Dedifferentiated amniotic fluid mesenchymal stem cell (primary cell): Measurements from ENCODE around the gene TGFBI.

Experiments
- DNase-seq: peaks from one replicate; pipeline ENCODE4 v3.0.0-alpha.2; 2016; ENCODE audit errors: extremely low spot score

Gene TGFBI

DNA sequence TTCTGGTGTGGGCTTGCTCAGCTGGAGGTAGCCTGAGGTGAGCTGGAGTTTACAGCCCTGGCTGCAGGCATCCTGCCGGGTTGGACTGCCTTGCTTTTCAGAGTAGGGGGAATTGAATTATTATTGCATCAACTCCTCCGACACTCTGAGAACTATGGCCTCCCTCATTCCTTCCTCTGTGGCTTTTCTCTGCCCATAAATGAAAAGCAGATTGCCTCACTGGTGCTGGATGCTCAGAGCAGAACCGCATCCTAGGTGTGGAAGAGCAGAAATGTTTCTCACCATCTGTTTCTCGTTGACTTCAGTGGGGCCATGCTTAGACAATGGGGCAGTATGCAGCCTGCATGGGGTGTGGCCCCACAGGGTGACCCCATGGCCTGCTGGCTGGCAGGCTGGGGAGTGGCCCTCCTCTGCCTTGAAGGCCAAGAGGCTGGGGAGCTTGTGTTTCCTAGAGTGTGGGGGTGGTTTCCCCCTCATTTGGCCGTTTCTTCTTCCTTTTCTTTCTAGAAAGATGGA is 27.3 kb upstream of the TGFBI start:
- peak; percentile 92 for DNase-seq

DNA sequence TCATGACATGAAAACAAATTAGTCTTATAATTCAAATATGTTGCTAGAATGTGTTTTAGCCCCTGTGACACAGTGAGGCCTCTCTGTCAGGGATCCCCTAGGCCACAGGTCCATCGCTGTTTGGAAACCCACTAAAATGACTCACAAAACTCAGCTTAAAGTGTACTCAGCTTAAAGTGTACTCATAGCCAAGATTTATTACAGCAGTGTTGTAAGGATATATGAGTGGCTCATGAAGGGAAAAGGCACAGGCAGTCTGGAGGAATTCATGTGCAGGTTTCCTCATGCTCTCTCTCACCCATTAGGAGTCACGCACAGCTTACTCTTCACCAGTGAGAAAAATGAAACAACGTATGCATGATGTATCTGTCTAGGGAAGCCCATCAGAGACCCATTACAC is 24.4 kb upstream of the TGFBI start:
- no peak for DNase-seq

DNA sequence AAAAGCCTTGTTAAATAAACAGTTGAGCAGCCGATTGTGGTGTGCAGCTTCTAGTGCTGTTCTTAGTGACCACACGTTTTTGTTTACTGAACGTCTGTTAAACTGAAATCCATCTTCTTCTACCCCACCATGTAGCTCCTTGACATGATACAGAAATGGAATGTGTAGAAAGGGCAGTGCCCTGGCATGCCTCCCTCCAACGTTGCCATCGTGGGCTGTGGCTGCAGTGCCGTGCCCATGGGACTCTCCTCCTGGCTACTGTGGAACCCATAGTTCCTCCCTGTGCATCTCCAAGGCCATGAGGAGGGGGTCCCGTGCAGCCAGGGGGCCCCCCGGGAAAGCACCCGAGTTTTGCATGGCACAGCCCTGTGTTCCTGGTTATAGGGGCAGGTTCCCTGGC is 23.3 kb upstream of the TGFBI start:
- no peak for DNase-seq

DNA sequence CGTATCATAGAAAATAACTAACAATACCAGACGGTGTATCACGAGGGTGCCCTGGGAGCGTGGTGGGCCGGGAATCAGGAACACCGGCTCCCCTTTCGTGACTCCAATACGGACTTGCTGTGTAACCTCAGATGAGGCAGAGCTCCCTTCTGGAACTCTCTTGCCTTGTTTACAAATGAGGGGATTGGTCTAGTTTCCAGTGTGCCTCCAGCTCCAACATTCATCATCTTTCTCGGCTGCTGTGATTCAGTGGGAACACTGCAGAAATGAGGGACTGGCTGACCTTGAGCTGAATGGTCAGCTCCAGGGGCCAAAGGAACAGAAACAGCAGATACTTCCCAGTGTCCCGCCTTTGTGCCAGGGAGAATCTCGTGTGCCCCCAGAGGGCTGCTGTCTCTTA is 22.6 kb upstream of the TGFBI start:
- DNase-seq: no peak

DNA sequence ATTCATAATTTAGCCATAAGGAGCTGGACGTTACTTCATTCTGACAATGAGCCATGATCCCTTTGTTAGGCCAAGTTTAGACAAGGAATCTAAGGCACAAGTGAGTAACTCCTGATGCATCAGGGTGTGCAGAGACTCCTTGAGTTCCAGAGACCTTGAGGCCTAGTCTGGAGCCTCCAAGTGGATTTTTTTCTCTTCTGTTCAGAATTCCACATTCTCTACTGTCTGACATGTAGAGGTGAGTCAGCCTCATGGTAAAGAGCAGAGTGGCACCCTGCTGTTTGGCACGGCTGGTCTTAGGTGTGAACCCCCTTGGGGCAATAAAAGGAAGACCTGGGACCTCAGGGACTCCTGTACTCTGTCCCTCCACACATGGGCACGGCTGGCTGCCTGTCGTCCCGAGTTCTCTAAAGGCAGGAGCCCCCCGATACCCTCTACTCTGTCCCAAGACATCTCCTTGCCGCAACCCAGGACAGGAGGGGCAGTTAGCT is 22.0 kb upstream of the TGFBI start:
- peak; percentile 50 for DNase-seq

DNA sequence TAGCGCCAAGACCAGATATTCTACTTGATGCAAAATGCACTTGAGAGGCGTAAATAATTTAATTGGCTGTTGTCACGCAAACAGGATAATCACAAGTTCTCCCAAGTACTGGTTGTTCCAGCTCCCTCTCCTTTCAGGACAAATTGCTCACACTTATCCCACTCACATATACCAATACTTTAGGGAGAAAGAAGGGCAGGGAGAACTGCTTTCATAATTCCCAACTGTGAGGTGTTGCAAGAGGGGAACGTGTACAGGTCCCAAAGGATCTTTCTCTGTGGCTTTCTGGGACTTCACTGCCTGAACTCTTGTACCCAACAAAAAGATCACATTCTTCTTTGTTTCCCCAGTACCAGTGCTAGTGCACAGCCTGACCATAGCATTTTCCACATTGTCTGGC is 21.5 kb upstream of the TGFBI start:
- DNase-seq: no peak

DNA sequence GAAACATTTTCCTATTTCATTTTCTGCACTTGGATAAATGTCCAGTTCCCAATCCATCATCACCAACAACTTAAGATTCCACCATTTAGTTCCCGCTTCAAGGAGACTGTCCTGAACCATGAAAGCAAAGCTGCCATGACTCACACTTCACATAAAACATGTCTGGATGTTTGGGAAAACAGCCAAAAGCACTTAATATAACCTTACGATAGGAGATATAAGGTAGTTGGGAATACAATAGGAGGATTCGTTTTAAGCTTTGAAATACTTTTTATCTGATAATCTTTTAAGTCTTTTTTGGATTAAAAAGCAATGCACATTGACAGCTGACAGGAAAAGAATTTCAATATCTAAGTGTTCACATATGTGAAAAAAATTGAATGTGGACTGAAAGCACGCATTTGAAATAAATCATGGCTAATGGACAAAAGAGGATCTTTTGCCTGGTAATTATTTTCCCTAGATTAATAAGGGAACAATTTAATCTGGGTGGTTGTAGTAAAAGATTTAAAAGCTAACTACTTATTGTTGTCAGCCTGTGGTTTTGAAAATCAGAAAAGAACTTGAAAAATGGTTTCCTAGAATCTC is 17.3 kb upstream of the TGFBI start:
- DNase-seq: no peak

DNA sequence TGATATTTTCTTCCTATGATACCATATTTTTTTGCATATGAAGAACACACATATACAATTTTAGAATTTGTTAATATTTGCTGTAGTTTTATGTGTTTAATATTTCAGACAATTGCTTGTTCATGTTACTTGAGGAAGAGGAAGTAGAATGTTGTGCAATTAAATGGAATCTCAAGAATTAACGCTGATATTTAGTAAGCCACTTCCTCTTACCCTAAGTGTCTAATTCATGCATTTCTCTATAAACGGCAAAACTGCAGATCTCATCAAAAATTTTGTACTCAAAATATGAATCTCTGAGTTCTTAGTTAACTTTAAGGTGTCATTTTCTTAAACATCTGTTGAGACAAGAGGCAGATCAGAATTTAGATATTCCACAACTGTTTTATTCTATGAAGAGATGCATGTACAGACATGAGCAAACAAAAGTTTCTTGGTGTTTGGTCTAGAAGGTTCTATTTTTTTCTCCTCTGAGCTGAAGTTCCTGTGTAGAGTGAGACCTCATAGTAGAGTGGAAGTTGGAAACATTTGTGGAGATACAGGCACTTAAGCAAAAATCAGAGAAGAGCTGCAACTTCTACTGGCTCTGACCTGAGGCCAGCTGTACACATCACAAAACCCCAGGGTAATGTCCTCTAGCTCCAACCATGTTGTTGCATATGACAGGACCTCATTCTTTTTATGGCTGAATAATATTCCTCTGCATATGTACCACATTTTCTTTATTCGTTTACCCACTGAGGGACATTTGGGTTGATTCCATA is 16.6 kb upstream of the TGFBI start:
- peak; percentile 39 for DNase-seq

DNA sequence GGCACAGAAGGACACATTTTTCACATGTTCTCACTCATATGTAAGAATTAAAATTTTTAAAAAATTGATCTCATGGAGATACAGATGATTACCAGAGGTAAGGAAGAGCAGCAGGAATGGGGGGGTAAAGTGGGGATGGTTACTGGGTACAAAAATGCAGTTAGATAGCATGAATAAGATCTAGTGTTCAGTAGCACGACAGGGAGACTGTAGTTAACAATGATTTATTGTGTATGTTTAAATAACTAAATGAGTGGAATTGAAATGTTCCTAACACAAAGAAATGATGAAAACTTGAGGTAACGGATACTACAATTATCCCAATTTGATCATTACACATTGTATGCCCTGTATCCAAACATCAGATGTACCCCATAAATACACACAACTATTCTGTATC is 15.2 kb upstream of the TGFBI start:
- DNase-seq: no peak

DNA sequence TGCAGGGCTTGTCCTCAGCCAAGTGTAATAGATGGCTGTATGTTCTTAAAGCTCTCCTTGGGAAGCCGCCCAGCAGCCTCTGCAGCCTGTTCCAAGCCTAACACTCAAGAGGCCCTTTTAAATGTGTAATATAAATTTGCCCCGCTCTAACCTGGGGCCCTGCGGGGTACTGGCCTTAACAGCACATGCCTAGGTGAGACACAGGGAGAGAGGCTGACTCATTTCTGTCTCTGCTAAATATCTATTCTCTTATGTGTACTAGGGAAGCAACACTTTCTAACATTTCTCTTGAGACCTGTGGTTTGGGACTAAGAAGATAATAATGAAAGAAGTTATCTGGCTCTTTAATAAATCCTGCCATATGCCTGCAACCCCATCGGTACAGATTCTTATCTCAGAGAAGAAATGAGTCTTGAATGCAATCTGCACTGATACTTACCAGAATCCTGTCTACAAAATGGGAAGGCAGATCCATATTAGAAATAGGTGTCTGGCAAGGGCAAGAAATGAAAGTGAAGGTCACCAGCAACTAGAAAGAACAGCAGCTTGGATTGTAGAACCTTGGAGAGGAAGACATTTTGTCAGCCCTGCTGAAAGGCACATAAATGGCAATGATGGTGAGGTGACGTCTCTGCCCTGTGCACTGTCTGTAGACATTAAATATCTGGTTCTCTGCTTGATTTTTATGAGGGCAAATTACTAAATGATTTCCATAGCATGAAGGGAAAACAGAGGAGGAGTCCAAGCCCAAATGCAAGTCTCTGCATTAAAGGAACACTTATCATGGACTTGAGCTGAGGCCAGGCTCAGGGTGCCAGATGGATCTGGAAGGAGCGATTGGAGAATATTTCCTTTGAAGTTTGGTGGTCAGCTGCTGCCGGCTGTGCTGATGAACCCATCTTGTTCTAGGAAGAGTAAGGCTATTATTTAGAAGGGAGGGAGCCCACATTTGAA is 14.5 kb upstream of the TGFBI start:
- no peak for DNase-seq

DNA sequence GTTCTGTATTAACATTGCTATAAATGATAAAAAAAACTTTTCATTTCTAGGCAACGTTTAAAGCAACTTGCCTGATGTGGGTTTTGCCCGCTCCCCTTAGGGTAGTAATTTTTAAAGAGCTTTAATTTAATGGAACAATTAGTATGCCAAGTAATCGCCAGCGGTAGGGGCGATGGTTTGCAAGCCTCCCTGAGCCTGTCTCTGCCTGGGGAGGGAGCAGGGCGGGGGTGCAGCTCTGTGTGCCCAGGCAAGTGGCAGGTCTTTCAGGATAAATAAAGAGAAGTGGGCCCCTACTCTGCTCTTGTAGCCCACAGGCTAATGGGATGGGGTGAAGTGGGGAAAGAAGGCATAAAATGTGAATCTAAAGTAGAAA is 13.8 kb upstream of the TGFBI start:
- DNase-seq: no peak

DNA sequence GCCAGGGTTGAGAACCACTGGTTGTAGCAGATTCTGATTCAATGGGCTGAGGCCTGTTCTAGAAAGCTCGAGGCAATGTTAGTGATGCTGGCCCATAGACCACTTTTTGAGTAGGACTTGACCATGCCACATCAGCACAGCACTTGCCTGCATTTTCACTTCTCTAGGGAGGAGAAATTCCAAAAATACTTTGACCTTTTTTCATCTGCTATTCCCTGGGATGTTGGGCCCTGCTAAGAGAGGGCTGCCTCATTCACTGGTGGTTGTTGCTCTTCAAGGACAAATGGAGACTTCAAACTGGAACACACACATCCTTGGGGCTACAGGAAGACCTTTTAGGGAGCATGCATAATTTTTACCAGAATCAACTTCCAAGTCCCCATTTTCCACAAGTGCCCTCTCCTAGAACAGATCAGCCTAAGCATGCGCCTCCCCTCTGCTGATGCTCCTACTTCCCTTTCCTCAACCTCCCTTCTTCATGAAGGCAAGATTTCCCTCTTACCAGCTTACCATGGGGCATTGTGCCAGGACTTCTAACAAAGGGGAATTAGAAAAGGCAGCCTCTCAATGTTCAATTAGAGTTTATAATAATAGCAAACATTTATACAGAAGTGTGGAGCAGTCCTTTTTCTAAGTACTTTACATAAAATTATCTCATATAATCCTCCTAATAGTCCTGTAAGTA is 12.7 kb upstream of the TGFBI start:
- no peak for DNase-seq

DNA sequence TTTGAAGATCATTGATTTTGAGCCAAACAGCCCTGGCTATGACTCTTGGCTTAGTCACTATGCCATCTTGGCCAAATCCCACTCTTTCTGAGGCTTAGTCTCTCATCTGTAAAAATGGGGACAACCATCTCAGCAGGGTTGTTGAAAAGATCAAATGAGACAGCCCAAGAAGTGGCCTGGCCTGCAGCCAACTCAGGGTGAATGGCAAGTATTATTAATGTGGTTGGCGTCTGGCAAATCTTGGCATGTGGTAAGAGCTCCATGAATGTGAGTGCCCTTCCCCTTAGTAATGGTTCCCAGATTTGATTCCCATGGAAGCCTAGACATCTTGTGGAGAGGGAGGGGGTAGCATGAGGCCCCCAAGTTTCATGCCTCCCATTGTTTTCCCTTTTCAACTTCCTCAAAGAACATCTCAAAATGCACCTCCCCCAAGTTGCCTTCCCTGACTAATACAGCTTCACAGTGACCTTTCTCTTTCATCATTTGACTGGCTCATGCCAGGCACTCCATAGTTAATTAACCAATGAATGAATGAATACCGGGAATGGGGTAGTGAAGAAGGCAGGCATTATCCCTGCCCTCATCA is 11.8 kb upstream of the TGFBI start:
- DNase-seq: no peak

DNA sequence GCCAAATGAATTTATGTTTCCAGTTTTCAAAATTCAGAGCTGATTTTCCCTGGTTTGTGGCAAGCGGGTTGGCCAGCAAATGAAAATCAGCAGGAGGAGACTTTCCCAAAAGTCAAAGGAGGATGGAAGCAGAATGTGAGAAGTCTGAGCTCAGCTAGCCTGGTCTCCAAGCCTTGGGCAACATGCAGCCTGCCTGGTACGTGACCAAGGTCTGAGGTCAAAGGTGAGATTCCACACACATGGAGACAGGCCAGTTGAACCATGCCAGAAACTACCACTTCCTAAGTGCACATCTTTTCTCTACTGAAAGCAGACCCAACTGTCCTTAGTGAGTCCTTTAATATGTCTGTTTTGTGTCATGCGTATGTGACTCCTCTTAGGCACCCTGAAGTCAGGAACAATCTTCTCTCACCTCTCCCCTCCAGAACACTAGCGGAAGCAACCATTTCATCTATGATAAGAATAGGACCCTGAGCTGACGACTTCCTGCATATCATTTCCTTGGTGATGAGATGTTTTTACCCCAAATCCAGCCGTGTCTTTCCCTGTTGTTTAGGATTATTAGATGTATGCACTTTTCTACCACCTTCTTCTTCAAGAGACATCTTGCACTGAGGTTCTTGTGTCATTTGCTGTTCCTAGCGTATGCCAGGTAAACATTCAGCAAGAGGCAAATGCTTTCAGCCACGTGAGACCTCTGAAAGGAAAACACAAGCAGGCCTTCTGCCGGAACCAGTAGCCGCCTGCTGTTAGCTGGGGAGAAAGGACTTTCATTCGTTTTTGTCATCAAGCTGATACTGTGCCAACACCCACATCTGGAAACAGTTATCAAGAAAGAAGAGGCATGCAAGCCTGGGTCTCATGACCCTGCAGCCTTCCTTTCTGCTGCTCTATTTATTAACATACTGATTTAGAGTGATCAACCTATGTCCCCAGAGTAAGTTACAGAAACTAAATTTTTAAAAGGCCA is 9.7 kb upstream of the TGFBI start:
- peak; percentile 97 for DNase-seq

DNA sequence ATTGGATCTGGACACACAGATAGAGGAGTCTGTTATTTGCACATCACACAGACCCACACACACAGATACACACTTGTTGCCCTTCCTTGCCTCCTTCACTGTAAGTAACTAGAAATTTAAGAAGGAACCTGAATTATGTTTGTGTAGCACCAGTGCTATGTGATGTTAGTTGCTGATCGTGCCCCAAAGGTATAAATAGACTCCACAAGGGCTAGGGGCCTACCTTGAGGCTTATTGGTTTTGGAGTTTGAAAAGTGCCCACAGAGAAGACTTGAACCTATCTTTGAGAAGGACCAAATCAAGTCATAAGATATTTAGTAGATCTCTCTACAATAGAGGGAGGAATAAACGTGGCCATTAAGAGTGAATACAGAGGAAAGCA is 8.8 kb upstream of the TGFBI start:
- DNase-seq: no peak

DNA sequence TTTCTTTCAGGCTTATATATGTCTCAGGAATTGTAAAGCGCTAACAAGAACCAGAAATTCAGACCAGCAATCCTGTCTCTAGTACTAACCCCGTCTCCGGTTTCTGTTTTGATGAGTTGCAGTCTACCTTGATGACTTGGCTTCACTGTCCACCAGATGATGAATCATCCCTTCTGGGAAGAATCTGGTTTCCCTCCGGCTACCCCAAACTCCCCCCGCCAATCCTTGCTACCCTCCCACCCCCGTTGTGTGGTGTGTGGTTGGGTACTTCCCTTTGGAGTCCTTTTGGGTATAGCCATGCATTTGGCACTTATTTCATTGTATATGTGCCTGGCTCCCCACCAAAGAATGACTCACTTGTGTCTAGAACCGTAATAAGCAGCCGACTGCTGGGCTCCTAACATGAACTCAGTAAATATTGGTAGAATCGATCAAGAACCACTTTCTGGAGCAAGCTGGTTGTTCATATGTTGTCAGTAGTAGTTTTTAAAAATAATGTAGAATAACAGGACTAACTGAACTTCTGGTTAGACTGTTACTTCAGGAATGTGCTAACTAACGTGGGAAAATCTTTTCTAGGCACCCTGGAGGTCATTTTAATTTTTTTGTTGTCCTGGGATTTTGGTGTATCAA is 8.3 kb upstream of the TGFBI start:
- peak; percentile 82 for DNase-seq

DNA sequence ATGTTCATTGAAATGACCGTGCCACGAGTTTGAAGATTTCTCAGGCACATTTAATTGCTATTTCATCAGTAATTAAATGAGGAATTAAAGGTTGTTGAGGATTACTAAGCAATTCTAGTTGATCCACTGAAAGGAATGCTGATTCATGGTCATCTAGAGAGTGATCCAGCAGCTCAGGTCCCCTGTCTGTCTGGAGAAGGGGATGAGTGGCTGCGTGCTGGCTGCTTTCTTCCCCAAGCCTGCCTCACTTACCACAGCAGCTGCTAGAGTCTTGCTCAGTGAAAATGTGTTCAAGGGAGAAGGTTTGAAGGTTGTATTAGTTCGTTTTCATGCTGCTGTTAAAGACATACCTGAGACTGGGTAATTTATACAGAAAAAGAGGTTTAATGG is 7.8 kb upstream of the TGFBI start:
- peak; percentile 32 for DNase-seq

DNA sequence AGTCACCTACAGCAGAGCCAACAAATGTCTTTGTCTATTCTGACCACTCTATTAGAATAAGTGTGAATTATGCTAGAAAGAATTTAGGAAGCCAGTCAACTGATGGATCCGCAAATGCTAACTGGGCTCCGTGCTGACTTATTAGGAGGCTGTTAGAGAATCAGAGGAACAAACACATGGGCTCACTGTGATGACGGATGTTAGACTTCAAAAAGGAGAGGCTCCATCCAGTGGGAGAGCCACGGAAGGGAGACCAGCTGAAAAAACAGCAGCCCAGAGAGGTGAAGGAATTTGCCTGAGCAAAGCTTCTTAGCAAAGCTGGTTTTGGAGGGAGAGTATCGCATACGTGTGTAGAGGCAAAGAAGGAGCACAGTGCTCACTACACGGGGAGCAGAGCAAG is 5.8 kb upstream of the TGFBI start:
- DNase-seq: no peak

DNA sequence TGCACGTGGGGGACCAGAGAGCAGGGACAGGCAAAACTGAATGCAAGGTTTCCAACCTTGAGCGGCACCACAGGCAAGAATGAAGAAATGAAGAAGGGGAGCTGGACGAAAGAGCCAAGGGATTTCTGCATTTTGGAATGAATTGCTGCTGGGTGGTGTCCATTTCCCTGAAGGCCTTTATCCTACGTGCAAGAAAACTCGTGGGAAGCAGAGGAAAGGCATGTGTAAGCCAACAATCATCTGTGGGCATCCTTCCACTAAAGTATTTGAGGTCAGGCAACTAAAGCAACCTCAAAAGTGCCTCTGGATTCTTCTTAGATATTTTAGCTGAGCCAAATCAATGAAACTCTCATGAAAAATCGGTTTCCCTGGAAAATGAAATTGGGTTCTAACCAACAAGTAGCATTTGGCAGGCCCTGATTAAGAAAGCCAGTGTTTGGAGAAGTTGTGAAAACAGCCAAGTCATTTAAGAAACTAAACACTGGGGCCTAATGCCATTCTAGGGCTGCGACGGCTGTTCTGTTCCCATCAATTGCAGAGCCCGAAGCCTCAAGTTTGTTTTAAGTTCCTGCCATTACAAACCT is 4.7 kb upstream of the TGFBI start:
- peak; percentile 91 for DNase-seq
